ENCODE results near the gene IFNA8. TPM values are rescaled to one million over a fixed set of nuclear protein-coding genes. Genes with fewer than 3 reads are reported as not detected.
"Not testable (repeated sequence)": the region's sequence is repeated elsewhere in the genome, so short reads cannot be mapped to it uniquely, and the experiment has no call there.

The IFNA8 gene
- polyA plus RNA-seq (2014; cell fraction: cytosol; rRNA removed), result not detected in 2 replicates
- not detected in 2 replicates for polyA plus RNA-seq (2014; cell fraction: nucleus; rRNA removed)

GRCh38 chr9:21408817-21409216, at the start of gene IFNA8:
TSS of gene IFNA8 (plus strand) at chr9:21409117. CDS start at chr9:21409177, 60 bp downstream.
- DNase-seq (ENCODE audit: low spot score), result no peak

GRCh38 chr9:21362287-21362686, 46.6 kb upstream of the IFNA8 start:
- no peak for DNase-seq (ENCODE audit: low spot score)

DNA sequence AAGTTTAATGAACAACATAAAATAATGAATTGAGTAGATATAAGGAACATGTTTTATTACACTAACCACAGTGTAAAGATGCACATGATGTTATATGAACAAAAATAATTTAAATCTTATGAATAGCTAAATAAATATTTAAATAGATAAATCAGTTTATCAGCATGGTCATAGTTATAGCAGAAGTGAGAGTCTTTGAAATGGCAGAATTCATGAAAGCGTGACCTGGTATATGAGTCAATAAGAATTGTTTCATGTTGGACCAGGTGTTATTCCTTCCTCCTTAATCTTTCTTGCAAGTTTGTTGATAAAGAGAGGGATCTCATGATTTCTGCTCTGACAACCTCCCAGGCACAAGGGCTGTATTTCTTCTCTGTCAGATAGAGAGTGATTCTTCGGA, 41.7 kb upstream of the IFNA8 start:
- not testable (repeated sequence) for DNase-seq (ENCODE audit: low spot score)

DNA sequence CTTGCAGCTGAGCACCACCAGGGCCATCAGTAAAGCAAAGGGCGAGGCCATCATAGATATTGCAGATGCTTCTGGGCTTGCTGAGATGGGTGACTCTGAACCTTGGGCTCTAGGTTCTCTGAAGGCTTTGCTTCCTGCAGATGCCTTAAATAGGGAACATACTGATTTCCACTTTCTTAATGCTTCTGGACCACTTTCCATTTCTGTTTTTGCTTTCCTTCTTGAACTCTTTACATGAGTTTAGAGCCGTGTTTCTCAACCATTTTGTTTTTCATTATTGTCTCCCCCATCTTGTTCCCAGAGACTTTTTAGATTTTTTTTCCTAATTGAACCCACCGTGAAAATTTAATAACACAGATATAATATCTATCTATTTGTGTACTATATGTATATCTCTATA, 41.0 kb upstream of the IFNA8 start, which contains the start of gene IFNA13:
Gene IFNA13, minus strand, starts transcription at position 101 of the 400 bp plus-strand sequence. Its CDS starts 47 bp downstream, at position 54.
- no peak for DNase-seq (ENCODE audit: low spot score)

DNA sequence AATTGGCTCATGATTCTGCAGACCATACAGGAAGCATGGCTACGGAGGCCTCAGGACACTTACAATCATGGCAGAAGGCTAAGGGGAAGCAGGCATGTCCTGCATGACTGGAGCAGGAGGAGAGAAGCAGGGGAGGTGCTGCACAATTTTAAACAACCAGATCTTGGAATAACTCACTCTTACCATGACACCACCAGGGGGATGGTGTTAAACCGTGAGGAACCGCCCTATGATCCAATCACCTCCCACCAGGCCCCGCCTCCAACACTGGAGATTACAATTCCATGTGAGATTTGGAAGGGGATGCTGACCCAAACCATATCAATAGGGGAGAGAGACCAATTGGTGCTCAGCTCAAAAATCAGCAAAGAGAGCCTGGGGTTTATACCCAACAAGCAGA, 37.5 kb upstream of the IFNA8 start:
- not testable (repeated sequence) for DNase-seq (ENCODE audit: low spot score)

GRCh38 chr9:21381448-21382339, 27.2 kb upstream of the IFNA8 start:
- DNase-seq (ENCODE audit: low spot score), result no peak

- DNase-seq (ENCODE audit: low spot score), result no peak
Measured at GRCh38 chr9:21383627-21384026, 25.3 kb upstream of the IFNA8 start.

DNA sequence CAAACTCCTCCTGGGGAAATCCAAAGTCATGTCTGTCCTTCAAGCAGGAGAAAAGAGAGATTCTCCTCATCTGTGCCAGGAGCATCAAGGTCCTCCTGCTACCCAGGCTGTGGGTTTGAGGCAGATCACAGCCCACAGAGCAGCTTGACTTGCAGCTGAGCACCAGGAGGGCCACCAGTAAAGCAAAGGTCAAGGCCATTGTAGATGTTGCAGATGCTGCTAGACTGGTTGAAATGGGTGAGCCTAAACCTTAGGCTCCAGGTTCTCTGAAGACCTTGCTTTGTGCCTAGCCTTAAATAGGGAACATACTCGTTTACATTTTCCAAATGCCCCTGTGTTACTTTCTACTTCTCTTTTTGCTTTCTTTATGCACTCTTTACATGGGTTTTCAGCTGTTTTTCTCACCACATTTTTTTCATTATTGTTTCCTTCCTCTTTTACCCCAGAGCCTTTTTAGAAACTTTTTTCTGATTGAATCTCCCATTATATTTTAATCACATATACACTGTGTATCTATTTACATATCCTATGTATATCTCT, 23.7 kb upstream of the IFNA8 start, which contains the start of gene IFNA2:
Gene IFNA2, minus strand, starts transcription at position 268 of the 540 bp plus-strand sequence. Its CDS starts 69 bp downstream, at position 199.
- no peak for DNase-seq (ENCODE audit: low spot score)

GRCh38 chr9:21392270-21392669, 16.6 kb upstream of the IFNA8 start:
- peak; percentile 2 for DNase-seq (ENCODE audit: low spot score)

DNA sequence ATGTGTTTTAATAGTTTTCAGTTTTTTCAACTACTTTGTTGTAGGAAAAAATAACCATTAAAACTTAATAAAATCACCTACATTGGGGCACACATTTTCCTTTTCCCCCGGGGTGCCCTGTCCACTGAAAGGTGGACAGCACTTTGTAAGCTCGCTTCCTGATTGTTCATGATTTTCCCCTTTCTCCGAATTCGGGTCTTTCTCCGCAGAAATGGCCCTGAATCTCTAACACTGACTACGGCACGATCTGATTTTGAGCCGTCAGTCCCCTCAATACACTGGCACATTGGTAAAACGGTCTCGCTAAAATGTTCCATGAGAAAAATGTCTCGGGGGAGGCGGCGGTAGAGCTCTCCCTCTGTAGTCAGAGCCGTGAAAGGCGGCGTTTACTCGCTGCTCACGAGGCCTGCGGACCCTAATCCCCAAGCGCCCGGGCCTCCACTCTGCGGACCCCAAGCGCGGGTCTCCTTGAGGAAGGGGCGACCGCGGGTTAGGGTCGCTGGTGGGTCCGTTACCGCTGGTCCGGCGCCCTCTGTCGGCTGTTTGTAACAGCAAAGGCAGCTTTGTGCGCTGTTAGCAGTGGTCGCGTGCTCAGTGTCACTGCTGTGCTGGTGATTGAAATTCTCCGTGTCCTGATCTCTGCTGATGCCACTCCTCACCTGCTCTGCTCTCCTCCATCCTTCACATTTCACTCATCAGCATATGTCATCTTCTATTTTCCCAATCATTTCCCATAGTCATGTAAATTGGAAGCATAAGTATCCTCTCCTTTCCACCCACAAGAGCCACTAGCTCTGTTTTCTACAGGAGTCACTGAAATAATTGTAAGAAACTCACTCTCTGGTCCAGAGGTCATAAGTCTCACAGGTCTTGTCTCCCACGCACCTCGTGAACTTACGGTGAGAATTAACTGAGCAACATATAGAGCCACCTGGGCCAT, 12.9 kb upstream of the IFNA8 start:
- peak; percentile 7 for DNase-seq (ENCODE audit: low spot score)

DNA sequence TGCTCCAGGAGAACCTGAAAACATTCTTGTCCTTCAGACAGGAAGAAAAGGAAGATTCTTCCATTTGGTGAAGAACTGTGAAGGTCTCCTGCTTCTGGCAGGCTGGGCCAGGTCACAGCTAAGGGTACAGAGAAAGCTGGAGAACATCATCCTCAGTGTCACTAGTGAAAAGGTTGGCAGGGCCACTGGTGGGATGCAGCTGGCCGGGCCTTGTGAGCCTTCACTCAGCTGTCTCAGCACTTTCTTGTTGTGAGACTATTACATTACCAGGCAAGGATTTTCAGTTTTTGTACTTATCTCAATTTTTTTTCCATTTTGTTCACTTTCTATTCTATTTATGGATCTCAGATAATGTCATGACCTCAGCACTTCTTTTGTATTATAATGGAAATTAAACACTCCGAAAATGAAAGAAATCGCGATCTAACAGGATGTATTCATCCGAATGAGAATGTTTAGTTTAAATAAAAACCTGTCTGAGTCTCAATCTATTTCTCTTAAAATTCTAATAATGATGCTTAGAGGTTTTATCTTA, 9.9 kb upstream of the IFNA8 start:
- DNase-seq (ENCODE audit: low spot score), result no peak

GRCh38 chr9:21399956-21400355, 9.0 kb upstream of the IFNA8 start:
- no peak for DNase-seq (ENCODE audit: low spot score)

DNA sequence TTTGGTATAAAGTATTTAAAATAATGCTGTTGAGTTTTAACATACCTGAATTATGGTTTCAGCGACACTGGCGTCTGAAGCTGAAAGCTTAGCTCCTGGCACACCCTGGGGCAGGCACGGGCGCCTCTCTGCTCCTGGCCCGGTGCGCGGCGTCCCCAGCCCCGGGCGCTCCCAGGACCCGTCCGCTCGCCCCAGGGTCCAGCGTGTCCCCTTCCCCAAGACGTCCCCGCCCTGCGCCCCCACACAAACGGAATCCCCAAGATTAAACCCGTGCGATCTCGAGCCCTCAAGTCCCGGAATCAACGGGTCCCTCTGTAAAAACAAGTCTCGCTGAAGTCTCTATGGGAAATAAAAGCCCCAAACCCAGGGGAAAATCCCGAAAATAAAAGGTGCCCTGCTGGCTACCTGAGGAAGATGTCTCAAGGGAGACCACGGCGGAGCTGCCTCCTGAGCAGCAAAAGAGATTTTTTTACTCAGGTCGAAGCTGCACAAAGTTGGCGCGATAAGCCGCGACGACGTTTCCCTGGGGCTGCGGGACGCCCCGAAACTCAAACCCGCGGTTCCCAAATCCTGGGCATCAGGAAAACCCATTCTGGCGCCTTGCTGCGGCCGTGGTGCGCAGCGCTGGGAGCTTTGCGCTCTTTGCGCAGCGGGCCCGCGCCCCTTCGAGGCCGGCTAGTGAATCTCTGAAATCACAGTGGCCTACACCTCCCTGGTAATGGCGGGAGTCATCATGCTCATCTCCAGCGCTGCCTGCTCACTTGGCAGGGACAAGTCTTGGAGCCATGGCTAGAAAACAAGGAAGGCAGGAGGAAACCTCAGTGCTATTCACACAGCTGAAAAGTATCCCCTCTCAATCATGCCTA, 6.3 kb upstream of the IFNA8 start:
- DNase-seq (ENCODE audit: low spot score), result no peak

- no peak for DNase-seq (ENCODE audit: low spot score)
Measured at GRCh38 chr9:21404146-21404545, 4.8 kb upstream of the IFNA8 start.

- DNase-seq (ENCODE audit: low spot score), result no peak
Measured at GRCh38 chr9:21412107-21412506, 3.2 kb downstream of the IFNA8 start.

- DNase-seq (ENCODE audit: low spot score), result no peak
Measured at GRCh38 chr9:21413151-21413550, 4.2 kb downstream of the IFNA8 start.

DNA sequence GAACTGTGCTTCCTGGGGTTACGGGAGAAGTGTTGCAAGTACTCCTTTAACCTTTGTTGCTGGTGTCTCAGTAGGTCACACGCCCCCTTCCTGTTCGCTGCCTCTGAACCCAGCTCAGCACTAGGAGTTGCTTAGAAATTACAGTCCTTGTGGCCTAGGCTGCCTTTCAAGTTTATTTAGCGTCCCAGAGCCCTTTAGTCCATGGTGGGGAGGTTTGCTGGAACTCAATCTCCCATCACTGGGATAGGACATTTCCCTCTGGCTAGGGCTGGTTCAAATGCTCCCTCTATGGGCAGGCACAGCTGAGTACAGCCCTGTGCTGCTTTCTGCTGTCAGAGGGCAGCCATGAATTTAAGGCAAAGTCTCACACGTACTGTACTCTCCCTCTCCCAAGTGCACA, 4.7 kb downstream of the IFNA8 start:
- DNase-seq (ENCODE audit: low spot score), result no peak

DNA sequence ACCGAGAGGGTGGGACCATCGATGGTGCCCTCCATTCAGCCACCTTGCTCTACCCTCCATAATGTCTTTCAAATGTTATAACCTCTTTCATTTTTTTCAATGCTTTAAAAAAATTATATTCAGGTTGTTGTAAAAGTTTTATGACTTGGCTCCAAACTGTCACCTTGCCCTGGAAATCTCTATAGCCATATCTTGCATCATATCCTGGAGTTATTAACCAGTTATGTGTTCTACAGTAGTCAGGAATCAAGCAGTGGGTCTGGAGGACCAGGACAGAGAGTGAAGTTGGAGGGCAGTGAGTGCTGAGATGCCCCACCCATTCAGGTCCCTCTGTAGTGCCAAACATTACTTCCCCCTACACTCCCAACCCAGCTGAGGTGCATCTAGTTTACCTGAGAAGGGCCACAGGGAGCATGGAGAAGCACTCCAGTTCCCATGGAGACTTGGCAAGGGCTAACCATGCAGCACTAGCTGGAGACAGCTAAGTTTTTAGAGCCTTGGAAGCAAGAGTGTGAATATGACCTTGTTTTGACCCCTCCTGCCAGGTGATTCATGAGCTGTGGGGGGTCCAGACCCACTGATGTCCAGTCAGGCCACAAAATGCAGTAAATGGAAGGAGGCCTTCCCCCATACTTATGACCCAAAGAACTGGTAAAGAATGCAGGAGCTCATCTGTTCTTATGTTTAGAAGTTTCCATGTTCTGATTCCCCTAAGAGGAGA, 5.5 kb downstream of the IFNA8 start:
- no peak for DNase-seq (ENCODE audit: low spot score)

DNA sequence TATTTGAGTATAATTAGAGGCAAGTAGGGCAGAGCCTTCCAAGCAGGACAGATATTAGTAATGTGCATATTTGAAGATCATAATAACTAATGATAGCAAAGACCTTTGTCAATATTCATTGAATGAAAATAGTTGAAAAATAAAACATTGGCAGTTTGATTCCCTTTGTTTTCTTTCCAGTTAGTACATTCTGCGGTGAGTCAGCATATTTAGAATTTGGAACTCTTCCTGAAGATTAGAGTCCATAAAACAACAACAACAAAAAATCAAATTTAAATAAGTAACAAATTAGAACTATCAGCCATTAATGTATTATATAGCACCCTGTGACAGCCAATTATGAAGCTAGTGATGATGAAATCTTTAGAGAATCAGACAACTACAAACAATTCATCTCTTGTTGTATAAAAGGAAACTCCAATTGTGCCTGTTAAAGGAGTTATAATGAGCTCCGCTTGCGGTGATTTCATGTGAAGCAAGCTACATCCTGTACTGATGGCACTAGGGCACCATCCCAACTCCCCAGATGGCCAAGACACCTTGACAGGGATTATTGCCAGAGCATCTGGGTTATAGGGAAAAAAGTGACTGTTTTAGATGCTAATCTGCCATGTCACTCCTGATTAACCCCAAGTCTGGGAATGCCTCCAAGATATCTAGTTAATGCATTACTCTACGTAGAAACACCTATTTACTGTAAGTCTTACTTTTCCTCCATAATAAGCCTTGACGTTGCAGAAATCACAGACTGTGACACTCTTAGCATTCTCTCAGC, 6.8 kb downstream of the IFNA8 start:
- DNase-seq (ENCODE audit: low spot score), result no peak
